Osteoblast (primary cell): Measurements from ENCODE around the gene ATP13A2. TPM values are rescaled to one million over a fixed set of nuclear protein-coding genes. Genes with fewer than 3 reads are reported as not detected.
A peak's percentile ranks its signal among the peaks of the same experiment; 100 is the strongest.
"Not testable (repeated sequence)": the region's sequence is repeated elsewhere in the genome, so short reads cannot be mapped to it uniquely, and the experiment has no call there.

ENCODE experiments used
- DNase-seq: peaks from one replicate; pipeline ENCODE4 v3.0.0; 2011; ENCODE audit warnings: low spot score, mixed read lengths; ENCODE audit not compliant: insufficient read length; ENCODE audit errors: missing footprints
- H2AFZ ChIP-seq: 2 replicates; pipeline ENCODE4 v1.6.0; 2011; ENCODE audit warnings: mild to moderate bottlenecking, low read length
- H3K27ac ChIP-seq: 2 replicates; pipeline ENCODE4 v1.5.1; 2011; ENCODE audit warnings: mild to moderate bottlenecking, low read depth, low read length, moderate library complexity
- H3K27me3 ChIP-seq: 2 replicates; pipeline ENCODE4 v1.6.0; 2012; ENCODE audit warnings: mild to moderate bottlenecking, control low read depth, inconsistent platforms, low read length, moderate library complexity; ENCODE audit not compliant: insufficient read depth
- H3K36me3 ChIP-seq: 2 replicates; pipeline ENCODE4 v1.5.1; 2011; ENCODE audit warnings: mild to moderate bottlenecking, low read length, control low read depth, moderate library complexity; ENCODE audit not compliant: insufficient read depth
- H3K4me1 ChIP-seq: 2 replicates; pipeline ENCODE4 v1.5.1; 2011; ENCODE audit warnings: mild to moderate bottlenecking, low read length, control low read depth, moderate library complexity; ENCODE audit not compliant: insufficient read depth
- H3K4me2 ChIP-seq: 2 replicates; pipeline ENCODE4 v1.6.0; 2011; ENCODE audit warnings: mild to moderate bottlenecking, low read length; ENCODE audit not compliant: insufficient read depth
- H3K4me3 ChIP-seq: fragments of 200-600 bp; sonication (generic); 3 replicates; pipeline ENCODE4 v1.5.1; 2012; ENCODE audit warnings: mild to moderate bottlenecking, low read length, inconsistent platforms; ENCODE audit not compliant: insufficient read depth
- H3K79me2 ChIP-seq: 2 replicates; pipeline ENCODE4 v1.6.0; 2012; ENCODE audit warnings: mild to moderate bottlenecking, low read length, control low read depth, inconsistent platforms; ENCODE audit not compliant: insufficient read depth
- H3K9me3 ChIP-seq: 2 replicates; pipeline ENCODE4 v1.5.1; 2011; ENCODE audit warnings: low read depth, low read length, control low read depth
- H4K20me1 ChIP-seq: 2 replicates; pipeline ENCODE4 v1.6.0; 2012; ENCODE audit warnings: mild to moderate bottlenecking, low read length, control low read depth; ENCODE audit not compliant: insufficient read depth
- CTCF ChIP-seq: IDR thresholded peaks from 2 replicates; pipeline ENCODE4 v1.5.1; 2011; ENCODE audit warnings: mild to moderate bottlenecking, low read depth, low read length, moderate library complexity; ENCODE audit errors: extremely low read depth
- total RNA-seq: library from RNA; depleted of rRNA; stranded (reverse); fragments of >200 nt; gene quantifications from 2 replicates; pipeline ENCODE4 v1.2.3, GENCODE V29; 2012

ATP13A2 gene
- total RNA-seq, 1 donor = 34.4 TPM

- Histone ChIP-seq H3K9me3 (no peaks in the 10 kb centered on the region), H4K20me1 (no peaks in the 10 kb centered on the region), H2AFZ (no peak overlapping the region), H3K79me2 (no peaks in the 10 kb centered on the region), H3K4me3 (no peak overlapping the region), H3K27ac (no peak overlapping the region), H3K36me3 (peaks cover 8% of the 10 kb centered on the region), H3K4me1 (peaks cover 3% of the 10 kb centered on the region), H3K4me2 (no peak overlapping the region), H3K27me3 (no peaks in the 10 kb centered on the region)
- no peak for DNase-seq
- no peak for TF ChIP-seq CTCF
Observed at GRCh38 chr1:16955186-16955585, 56.5 kb downstream of the ATP13A2 start.

- H3K9me3 ChIP-seq = no peaks in the 10 kb centered on the region
- peaks cover 3% of the 10 kb centered on the region for H3K4me1 ChIP-seq
- no peaks in the 10 kb centered on the region for H3K27me3 ChIP-seq
- DNase-seq = no peak
- H3K27ac ChIP-seq = no peak overlapping the region
- no peak overlapping the region for H2AFZ ChIP-seq
- no peaks in the 10 kb centered on the region for H3K79me2 ChIP-seq
- no peak overlapping the region for H3K4me3 ChIP-seq
- no peaks in the 10 kb centered on the region for H4K20me1 ChIP-seq
- no peak overlapping the region for H3K4me2 ChIP-seq
- H3K36me3 ChIP-seq = peaks cover 8% of the 10 kb centered on the region
- no peak for TF ChIP-seq CTCF
Observed at GRCh38 chr1:16954579-16954978, 57.1 kb downstream of the ATP13A2 start.

GRCh38 chr1:16952376-16952775, 59.4 kb downstream of the ATP13A2 start:
- H3K4me2 ChIP-seq = not testable (repeated sequence)

GRCh38 chr1:16949026-16949425, 62.7 kb downstream of the ATP13A2 start:
- not testable (repeated sequence) for H3K9me3 ChIP-seq, H3K4me3 ChIP-seq, H3K27me3 ChIP-seq, H3K36me3 ChIP-seq, H4K20me1 ChIP-seq, H3K79me2 ChIP-seq, H3K4me2 ChIP-seq, H2AFZ ChIP-seq
- peak; percentile 93 for DNase-seq
- Histone ChIP-seq H3K4me1 (peaks cover 12% of the 10 kb centered on the region), H3K27ac (peak overlapping the region; percentile 56)

More at GRCh38 chr1:16952376-16952775, 59.4 kb downstream of the ATP13A2 start:
- not testable (repeated sequence) for H3K4me3 ChIP-seq, H3K79me2 ChIP-seq, H4K20me1 ChIP-seq, H2AFZ ChIP-seq, DNase-seq, H3K27me3 ChIP-seq, H3K9me3 ChIP-seq, H3K27ac ChIP-seq, H3K36me3 ChIP-seq
- H3K4me1 ChIP-seq = peaks cover 12% of the 10 kb centered on the region

- not testable (repeated sequence) for H3K27me3 ChIP-seq
Observed at GRCh38 chr1:16948282-16948891, 63.3 kb downstream of the ATP13A2 start.

More at GRCh38 chr1:16948282-16948891, 63.3 kb downstream of the ATP13A2 start:
- Histone ChIP-seq H3K4me1 (peaks cover 12% of the 10 kb centered on the region), H3K27ac (peak overlapping the region; percentile 56)
- H3K9me3 ChIP-seq, H3K79me2 ChIP-seq, H3K4me3 ChIP-seq, H3K36me3 ChIP-seq, H4K20me1 ChIP-seq, H3K4me2 ChIP-seq, H2AFZ ChIP-seq: not testable (repeated sequence)
- peak; percentile 86 for DNase-seq
